Measurements from ENCODE around the gene RBMX.
"Not testable (repeated sequence)": the region's sequence is repeated elsewhere in the genome, so short reads cannot be mapped to it uniquely, and the experiment has no call there.

RBMX gene

GRCh38 chrX:136880452-136881013, at the start of gene RBMX:
Gene RBMX, minus strand, starts transcription at chrX:136880725. Its CDS starts 1,298 bp downstream, at chrX:136879427.
- DNase-seq = peak; percentile 96

GRCh38 chrX:136921438-136921837, 40.9 kb upstream of the RBMX start:
- DNase-seq = not testable (repeated sequence)

DNA sequence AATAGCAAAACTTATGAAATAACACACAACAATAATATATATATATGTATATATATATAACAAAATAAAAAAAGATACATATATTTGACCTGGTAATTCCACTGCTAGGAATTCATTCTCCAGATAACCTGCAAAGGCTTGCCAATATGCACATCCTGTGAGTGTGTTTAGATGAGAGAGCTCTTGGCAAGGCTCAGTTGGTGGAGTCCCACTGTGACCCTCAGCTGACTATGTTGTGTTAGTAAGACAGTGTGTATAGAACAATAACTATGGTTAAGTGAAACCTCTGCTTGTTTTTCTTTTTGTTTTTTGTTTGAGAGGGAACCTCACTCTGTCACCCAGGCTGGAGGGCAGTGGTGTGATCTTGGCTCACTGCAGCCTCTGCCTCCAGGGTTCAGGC, 39.5 kb upstream of the RBMX start:
- DNase-seq = no peak

DNA sequence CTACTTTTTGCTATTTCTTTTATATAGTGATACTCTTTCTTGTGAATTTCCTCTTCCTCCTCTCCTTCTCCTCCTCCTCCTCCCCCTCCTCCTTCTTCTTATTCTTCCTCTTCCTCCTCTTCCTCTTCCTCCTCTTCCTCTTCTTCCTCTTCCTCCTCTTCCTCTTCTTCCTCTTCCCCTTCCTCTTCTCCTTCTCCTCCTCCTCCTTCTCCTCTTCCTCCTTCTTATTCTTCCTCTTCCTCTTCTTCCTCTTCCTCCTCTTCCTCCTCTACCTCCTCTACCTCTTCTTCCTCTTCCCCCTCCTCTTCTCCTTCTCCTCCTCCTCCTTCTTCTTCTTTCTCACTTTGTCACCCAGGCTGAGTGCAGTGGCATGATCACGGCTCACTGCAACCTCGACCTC, 36.3 kb upstream of the RBMX start:
- DNase-seq = no peak

DNA sequence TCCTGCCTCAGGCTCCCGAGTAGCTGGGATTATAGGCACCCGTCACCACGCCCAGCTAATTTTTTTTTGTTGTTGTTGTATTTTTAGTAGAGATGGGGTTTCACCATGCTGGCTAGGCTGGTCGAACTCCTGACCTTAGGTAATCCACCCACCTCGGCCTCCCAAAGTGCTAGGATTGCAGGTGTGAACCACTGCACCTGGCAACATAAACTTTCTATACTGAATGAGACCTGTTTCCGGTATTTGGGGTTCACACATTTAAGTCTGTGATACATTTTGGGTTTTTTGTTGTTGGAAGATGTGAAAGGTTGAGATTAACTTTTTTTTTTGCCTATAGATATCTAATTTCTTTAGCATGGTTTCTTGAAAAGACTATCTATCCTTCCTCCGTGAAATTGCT, 31.1 kb upstream of the RBMX start:
- DNase-seq = not testable (repeated sequence)

GRCh38 chrX:136911253-136911652, 30.7 kb upstream of the RBMX start:
- DNase-seq = no peak

- DNase-seq = no peak
Observed at GRCh38 chrX:136910565-136911035, 30.1 kb upstream of the RBMX start.

DNA sequence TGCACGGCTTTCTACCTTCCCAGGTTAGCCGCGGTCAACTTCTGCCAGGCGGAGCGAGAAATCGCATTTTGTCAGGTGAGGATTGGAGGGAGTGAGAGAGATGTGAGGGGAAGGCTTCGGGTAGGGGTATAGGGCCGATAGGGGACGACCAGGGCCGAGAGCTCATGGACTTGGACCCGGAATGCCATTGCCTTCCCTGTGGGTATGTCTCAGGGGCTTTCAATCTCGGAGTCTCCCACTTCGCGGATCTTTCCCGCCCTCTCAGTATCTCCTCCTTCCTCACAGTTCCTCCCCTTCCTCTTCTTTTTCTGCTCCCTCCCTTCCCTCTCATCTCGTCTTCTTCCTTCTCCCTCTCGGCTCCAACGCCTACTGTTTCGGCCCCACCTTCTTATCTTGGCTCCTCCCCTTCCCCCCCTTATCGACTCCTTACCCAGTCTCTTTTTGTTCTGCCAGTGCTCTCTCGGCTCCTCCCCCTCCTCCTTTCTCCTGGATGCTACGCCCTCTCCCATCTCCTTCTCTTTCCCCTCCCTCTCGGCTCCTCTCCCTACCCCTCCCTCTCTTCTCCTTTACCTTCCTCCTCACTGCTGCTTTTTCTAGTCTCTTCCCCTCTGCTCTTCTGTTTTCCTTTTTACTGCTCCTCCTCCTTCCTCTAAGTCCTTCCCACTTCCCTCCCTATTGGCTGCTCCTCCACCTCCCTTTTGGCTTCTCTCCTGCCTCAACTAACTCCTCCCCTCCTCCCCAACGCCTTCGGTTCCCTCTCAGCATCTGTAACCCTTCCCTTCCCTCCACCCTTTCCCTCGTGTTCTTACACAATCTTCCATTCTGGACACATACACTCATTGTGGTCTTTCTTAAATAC, 29.4 kb upstream of the RBMX start:
- DNase-seq = peak; percentile 97

GRCh38 chrX:136909119-136909705, 28.7 kb upstream of the RBMX start:
- peak; percentile 71 for DNase-seq

DNA sequence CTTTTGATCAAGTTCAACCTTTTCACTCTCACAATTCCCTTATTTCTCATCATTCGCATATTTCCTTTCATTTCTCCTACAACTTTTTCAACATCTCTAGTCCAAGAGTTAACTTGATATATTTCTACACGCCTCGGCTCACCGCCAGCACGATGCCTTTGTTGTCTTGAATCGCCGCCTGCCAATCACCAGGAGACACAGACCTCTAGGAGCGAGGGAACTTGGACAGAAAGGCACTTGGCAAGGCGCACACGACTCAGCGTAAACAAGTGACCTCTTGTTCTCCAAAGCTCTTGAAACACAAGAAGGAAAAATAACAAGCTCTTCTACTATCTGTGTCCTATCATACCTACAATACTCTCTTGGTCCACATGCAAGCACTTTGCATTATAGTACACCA, 27.1 kb upstream of the RBMX start:
- DNase-seq = no peak

GRCh38 chrX:136906921-136907510, 26.5 kb upstream of the RBMX start:
- DNase-seq = no peak

GRCh38 chrX:136904067-136904466, 23.5 kb upstream of the RBMX start:
- DNase-seq = not testable (repeated sequence)

DNA sequence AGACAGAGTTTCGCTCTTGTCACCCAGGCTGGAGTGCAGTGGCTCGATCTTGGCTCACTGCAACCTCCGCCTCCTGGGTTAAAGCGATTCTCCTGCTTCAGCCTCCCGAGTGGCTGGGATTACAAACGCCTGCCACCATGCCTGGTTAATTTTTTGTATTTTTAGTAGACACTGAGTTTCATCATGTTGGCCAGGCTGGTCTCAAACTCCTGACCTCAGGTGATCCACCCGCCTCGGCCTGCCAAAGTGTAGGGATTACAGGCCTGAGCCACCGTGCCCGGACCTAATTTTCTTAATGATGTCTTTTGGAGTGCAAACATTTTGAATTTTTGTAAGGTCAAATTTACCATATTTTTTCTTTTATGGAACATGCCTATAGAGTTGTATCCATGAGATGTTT, 19.5 kb upstream of the RBMX start:
- DNase-seq = not testable (repeated sequence)

DNA sequence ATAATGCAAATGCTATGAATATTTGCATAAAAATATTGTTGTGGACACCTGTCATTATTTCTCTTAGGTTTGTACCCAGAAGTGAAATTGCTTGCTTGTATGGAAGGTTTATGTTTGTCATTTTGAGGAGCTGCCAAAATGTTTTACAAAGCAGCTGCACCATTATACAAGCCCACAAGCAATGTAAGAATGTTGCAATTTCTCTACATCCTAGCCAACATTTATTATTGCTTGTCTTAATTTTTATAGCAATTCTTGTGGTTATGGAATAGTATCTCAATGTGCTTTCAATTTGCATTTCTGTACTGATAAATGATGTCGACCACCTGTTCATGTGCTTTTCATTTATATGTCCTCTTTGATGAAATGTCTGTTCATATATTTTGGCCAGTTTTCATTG, 18.7 kb upstream of the RBMX start:
- peak; percentile 7 for DNase-seq

- peak; percentile 64 for DNase-seq
Observed at GRCh38 chrX:136898752-136899151, 18.2 kb upstream of the RBMX start.

DNA sequence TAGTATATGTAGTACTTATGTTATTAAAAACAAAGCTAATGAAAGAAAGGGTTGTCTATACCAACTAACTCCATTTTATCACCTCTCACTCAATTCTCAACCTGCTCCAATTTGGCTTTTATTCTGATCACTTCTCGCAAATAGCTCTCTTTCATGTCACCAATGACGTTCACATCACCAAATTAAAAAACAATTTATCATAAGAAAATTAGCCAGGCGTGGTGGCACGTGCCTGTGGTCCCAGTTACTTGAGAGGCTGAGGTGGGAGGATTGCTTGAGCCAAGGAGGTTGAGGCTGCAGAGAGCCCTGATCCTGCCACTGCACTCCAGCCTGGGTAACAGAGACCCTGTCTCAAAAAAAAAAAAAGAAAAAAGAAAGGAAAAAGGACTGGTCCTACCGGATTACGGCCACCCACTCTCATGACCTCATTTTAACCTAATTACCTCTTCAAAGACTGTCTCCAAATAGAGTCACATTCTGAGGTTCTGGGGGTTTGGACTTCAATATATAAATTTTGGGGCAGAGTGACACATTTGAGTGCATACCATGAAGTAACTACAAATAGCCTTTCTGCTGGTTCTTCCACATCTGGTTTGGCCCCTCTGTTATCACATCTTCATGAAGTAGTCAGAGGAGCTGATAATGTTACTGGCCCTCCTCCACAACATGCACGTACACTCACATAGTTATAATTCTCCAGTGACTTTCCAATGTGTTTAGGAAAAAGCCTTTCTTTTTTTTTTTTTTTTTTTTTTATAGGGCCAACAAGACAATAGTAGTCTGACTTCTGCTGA, 15.8 kb upstream of the RBMX start:
- peak; percentile 9 for DNase-seq

GRCh38 chrX:136892412-136892811, 11.9 kb upstream of the RBMX start:
- no peak for DNase-seq

DNA sequence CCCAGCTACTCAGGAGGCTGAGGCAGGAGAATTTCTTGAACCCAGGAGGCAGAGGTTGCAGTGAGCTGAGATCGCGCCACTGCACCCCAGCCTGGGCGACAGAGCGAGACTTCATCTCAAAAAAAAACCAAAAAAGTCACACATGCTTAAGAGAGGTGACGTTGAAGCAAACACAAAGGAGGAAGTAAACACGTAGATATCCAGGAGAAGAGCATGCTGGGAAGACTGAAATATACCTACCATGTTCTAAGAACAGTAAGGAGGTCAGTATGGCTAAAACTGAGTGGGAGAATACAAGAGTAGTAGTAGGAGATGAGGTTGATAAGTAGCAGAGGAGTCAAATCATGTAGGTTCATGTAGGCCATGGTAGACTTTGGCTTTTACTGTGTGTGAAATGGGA, 10.1 kb upstream of the RBMX start:
- DNase-seq = not testable (repeated sequence)

DNA sequence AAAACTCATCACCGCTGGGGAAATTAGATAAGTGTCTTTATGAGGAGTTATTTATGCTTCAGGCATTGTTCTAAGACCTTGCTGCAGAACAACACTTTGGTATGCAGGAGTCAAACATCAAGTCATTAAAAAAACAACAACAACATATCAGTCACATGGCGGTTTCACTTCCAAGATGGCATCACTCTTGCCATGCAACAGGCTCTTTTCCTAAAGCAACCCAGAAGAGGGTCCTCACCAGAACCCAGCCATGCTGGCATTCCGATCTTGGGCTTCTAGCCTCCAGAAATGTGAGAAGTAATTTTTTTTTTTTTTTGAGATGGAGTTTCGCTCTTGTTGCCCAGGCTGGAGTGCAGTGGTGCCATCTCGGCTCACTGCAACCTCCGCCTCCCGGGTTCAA, 8.7 kb upstream of the RBMX start:
- DNase-seq = no peak

DNA sequence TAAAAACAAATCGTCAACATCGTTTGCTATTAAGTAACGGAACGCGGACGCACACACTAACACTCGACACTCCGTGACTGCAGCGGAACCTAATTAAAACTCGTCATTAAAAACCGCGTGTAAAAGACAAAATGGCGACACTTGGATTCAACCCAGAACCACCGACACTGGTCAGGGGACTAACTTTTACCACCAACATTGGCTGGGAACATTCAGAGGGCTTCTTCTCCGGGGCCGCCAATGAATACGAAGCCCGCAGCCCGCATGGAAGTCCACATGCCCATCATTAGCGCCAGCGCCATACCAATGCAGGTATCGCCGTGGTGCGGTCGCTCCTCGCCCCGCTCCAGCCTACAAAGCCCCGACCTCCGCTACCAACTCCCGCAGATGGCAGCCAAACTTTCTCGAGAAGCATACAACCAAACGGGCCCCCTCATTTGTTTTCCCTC, 498 bp downstream of the RBMX start:
- DNase-seq = no peak

- no peak for DNase-seq
Observed at GRCh38 chrX:136879001-136879687, 1.4 kb downstream of the RBMX start.

DNA sequence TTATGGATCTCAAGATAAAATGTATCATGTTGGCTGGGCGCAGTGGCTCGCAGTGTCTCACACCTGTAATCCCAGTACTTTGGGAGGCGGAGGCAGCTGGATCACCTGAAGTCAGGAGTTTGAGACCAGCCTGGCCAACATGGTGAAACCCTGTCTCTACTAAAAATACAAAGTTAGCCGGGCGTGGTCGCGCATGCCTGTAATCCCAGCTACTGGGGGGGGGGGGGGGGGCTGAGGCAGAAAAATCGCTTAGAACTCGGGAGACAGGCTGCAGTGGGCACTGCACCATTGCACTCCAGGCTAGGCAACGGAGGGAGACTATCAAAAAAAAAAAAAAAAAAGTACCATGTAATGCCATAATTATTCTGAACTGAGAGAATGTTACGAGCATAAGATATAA, 2.1 kb downstream of the RBMX start:
- no peak for DNase-seq
